Natural killer cell (primary cell): Measurements from ENCODE around the gene ANTXRL. TPM values are rescaled to one million over a fixed set of nuclear protein-coding genes. Genes with fewer than 3 reads are reported as not detected.
A peak's percentile ranks its signal among the peaks of the same experiment; 100 is the strongest.

Source experiments
- ATAC-seq, 3 donors: fragments of 150-1000 bp in 2 of 3; fragments of 200-7000 bp in 1 of 3; cut with Tn5 transposase; 1 replicate in 1 of 3; 2 replicates in 2 of 3; pipeline ENCODE4 v1.10.0; 2021; ENCODE audit warnings: mild to moderate bottlenecking in 2 of 3, moderate library complexity in 2 of 3
- DNase-seq, 2 donors: peaks; one replicate each; pipeline versions ENCODE4 v3.0.0 to v3.0.0-alpha.2; 2013 to 2021; ENCODE audit warnings: mixed read lengths in 1 of 2
- H3K27ac ChIP-seq: one replicate; pipeline ENCODE4 v1.5.1; 2013; ENCODE audit warnings: mild to moderate bottlenecking, low read length
- H3K27me3 ChIP-seq: one replicate; pipeline ENCODE4 v1.6.1; 2013; ENCODE audit warnings: low read length; ENCODE audit not compliant: control insufficient read depth, insufficient read depth
- H3K36me3 ChIP-seq: one replicate; pipeline ENCODE4 v1.6.1; 2013; ENCODE audit warnings: low read length; ENCODE audit not compliant: control insufficient read depth, insufficient read depth
- H3K4me1 ChIP-seq: one replicate; pipeline ENCODE4 v1.6.1; 2013; ENCODE audit warnings: low read length; ENCODE audit not compliant: control insufficient read depth, insufficient read depth
- H3K4me3 ChIP-seq: one replicate; pipeline ENCODE4 v1.5.1; 2013; ENCODE audit warnings: low read length
- H3K9me3 ChIP-seq: one replicate; pipeline ENCODE4 v1.6.1; 2013; ENCODE audit warnings: low read length; ENCODE audit not compliant: control insufficient read depth, insufficient read depth
- H3K27ac Mint-ChIP-seq, 2 donors: one replicate each; pipeline ENCODE4 v1.8.0; 2022; ENCODE audit warnings: mild to moderate bottlenecking in 2 of 2, mixed read lengths in 2 of 2, moderate library complexity in 1 of 2
- H3K27me3 Mint-ChIP-seq, 2 donors: one replicate each; pipeline ENCODE4 v1.8.0; 2022; ENCODE audit warnings: low read depth in 2 of 2, mixed read lengths in 2 of 2
- H3K36me3 Mint-ChIP-seq: one replicate; pipeline ENCODE4 v1.8.0; 2022; ENCODE audit warnings: mixed read lengths
- H3K4me1 Mint-ChIP-seq, 2 donors: one replicate each; pipeline ENCODE4 v1.8.0; 2022; ENCODE audit warnings: mixed read lengths in 2 of 2
- H3K4me3 Mint-ChIP-seq: one replicate; pipeline ENCODE4 v1.8.0; 2022; ENCODE audit warnings: mild to moderate bottlenecking, moderate library complexity, mixed read lengths
- H3K9me3 Mint-ChIP-seq, 2 donors: one replicate each; pipeline ENCODE4 v1.8.0; 2022; ENCODE audit warnings: mixed read lengths in 2 of 2
- CTCF ChIP-seq: fragments of 200-600 bp; IDR thresholded peaks from one replicate; pipeline ENCODE4 v1.8.0; 2022; ENCODE audit warnings: antibody characterized with exemption
- WGBS: methylation state at CpG from one replicate; pipeline ENCODE4 v1.1.7; 2013; ENCODE audit warnings: missing lambda C conversion rate; ENCODE audit not compliant: insufficient coverage; 5-methylcytosine and 5-hydroxymethylcytosine counted together
- intact Hi-C: fragments of 100-400 bp; cut with micrococcal nuclease; formaldehyde crosslinking; loops from one replicate; pipeline ENCODE4 v1.14.2; 2022
- total RNA-seq, 4 donors: library from RNA; stranded (reverse); fragments of 120-200 nt in 1 of 4; gene quantifications; one replicate each; pipeline versions ENCODE4 v1.2.3 to v1.2.4, GENCODE V29; 2013 to 2022

The ANTXRL gene
- total RNA-seq, 3 donors from 2014 or later (not counting 1 experiment from before 2014, with no cell fraction given), result not detected

- WGBS, result 84% methylated on average over 16 of the region's 16 CpGs
- Mint-ChIP-seq H3K27ac (no peak overlapping the region), H3K4me1 (peaks cover 0 to 10% of the 10 kb centered on the region in 2 donors), H3K4me3 (no peak overlapping the region), H3K9me3 (no peaks in the 10 kb centered on the region), H3K36me3 (no peaks in the 10 kb centered on the region), H3K27me3 (peaks cover 0 to 10% of the 10 kb centered on the region in 2 donors)
- Histone ChIP-seq H3K36me3 (no peaks in the 10 kb centered on the region), H3K9me3 (no peaks in the 10 kb centered on the region), H3K4me3 (no peak overlapping the region), H3K27me3 (no peaks in the 10 kb centered on the region), H3K27ac (no peak overlapping the region), H3K4me1 (peaks cover 20% of the 10 kb centered on the region)
- DNase-seq, result peak in 1 of 2 donors; percentile 35
- ATAC-seq, result peak in 1 of 3 donors; percentile 59
- intact Hi-C loops, result no loop called here
- no peak for TF ChIP-seq CTCF
These were observed 10.8 kb downstream of the ANTXRL start for GRCh38 chr10:46297406-46298204.

- Histone ChIP-seq H3K9me3 (no peaks in the 10 kb centered on the region), H3K4me1 (peaks cover 20% of the 10 kb centered on the region), H3K27ac (no peak overlapping the region), H3K36me3 (no peaks in the 10 kb centered on the region), H3K27me3 (no peaks in the 10 kb centered on the region), H3K4me3 (no peak overlapping the region)
- 40% methylated on average over 9 of the region's 9 CpGs for WGBS
- DNase-seq (no peak), ATAC-seq (no peak)
- intact Hi-C loops, result no loop called here
- Mint-ChIP-seq H3K4me3 (no peak overlapping the region), H3K27ac (no peak overlapping the region), H3K36me3 (no peaks in the 10 kb centered on the region), H3K9me3 (no peaks in the 10 kb centered on the region), H3K27me3 (peaks cover 0 to 6% of the 10 kb centered on the region in 2 donors), H3K4me1 (peaks cover 0 to 10% of the 10 kb centered on the region in 2 donors)
- TF ChIP-seq CTCF, result no peak
These were observed 11.9 kb downstream of the ANTXRL start for GRCh38 chr10:46298477-46299285.

GRCh38 chr10:46299286-46299535 lies 12.4 kb downstream of the ANTXRL start:
- intact Hi-C loops, result no loop called here
- Histone ChIP-seq H3K4me1 (peaks cover 20% of the 10 kb centered on the region), H3K27me3 (no peaks in the 10 kb centered on the region), H3K4me3 (no peak overlapping the region), H3K27ac (no peak overlapping the region), H3K36me3 (no peaks in the 10 kb centered on the region), H3K9me3 (no peaks in the 10 kb centered on the region)
- peaks cover 0 to 6% of the 10 kb centered on the region in 2 donors for H3K27me3 Mint-ChIP-seq
- DNase-seq (no peak), ATAC-seq (no peak)
- H3K4me1 Mint-ChIP-seq, result peaks cover 0 to 10% of the 10 kb centered on the region in 2 donors
- no peak for TF ChIP-seq CTCF
- H3K27ac Mint-ChIP-seq, result no peak overlapping the region
- no peaks in the 10 kb centered on the region for H3K9me3 Mint-ChIP-seq
- 37% methylated on average over 5 of the region's 5 CpGs for WGBS
- no peaks in the 10 kb centered on the region for H3K36me3 Mint-ChIP-seq
- no peak overlapping the region for H3K4me3 Mint-ChIP-seq
